HepG2 (cell line): ENCODE measurements around the gene C19orf38. TPM values are rescaled to one million over a fixed set of nuclear protein-coding genes. Genes with fewer than 3 reads are reported as not detected.

Experiments used
- DMAP1 ChIP-seq: IDR thresholded peaks from 2 replicates; pipeline ENCODE4 v1.6.1; 2016
- GLI4 ChIP-seq: sonication (generic); formaldehyde crosslinking; IDR thresholded peaks from 2 replicates; pipeline ENCODE4 v1.5.1; 2020; ENCODE audit warnings: missing genetic modification reagents, mild to moderate bottlenecking, moderate library complexity, borderline replicate concordance
- KDM1A ChIP-seq: IDR thresholded peaks from 2 replicates; pipeline ENCODE4 v1.6.1; 2016; ENCODE audit warnings: missing compliant biosample characterization
- KMT2A ChIP-seq: sonication (generic); formaldehyde crosslinking; IDR thresholded peaks from 2 replicates; pipeline ENCODE4 v1.4.0; 2020; ENCODE audit warnings: missing genetic modification reagents
- NFIC ChIP-seq: IDR thresholded peaks from 2 replicates; pipeline ENCODE4 v1.6.1; 2012; ENCODE audit warnings: mild to moderate bottlenecking, low read length, inconsistent platforms
- NR1H2 ChIP-seq: sonication (generic); formaldehyde crosslinking; IDR thresholded peaks from 2 replicates; pipeline ENCODE4 v1.8.1; 2022; ENCODE audit warnings: low read depth, missing genetic modification reagents, borderline replicate concordance
- RFXAP ChIP-seq: sonication (generic); formaldehyde crosslinking; IDR thresholded peaks from 2 replicates; pipeline ENCODE4 v1.4.0; 2020; ENCODE audit warnings: missing genetic modification reagents, borderline replicate concordance
- XRCC5 ChIP-seq: fragments of 200-400 bp; formaldehyde crosslinking; optimal IDR thresholded peaks from 2 replicates; pipeline ENCODE3; 2017; ENCODE audit warnings: mild to moderate bottlenecking, low read length
- ZFP90 ChIP-seq: sonication (generic); formaldehyde crosslinking; IDR thresholded peaks from 2 replicates; pipeline ENCODE4 v1.8.0; 2022; ENCODE audit warnings: missing genetic modification reagents, mild to moderate bottlenecking, inconsistent platforms, borderline replicate concordance
- ZNF136 ChIP-seq: sonication (generic); formaldehyde crosslinking; IDR thresholded peaks from 2 replicates; pipeline ENCODE4 v1.8.1; 2022; ENCODE audit warnings: low read depth, mild to moderate bottlenecking, moderate library complexity, missing genetic modification reagents
- ZSCAN30 ChIP-seq: sonication (generic); formaldehyde crosslinking; IDR thresholded peaks from 2 replicates; pipeline ENCODE4 v1.5.0; 2020; ENCODE audit warnings: mild to moderate bottlenecking, missing genetic modification reagents
- polyA plus RNA-seq, 8 experiments: library from polyadenylated mRNA; depleted of rRNA in 3 of 8; stranded (reverse) in 7 of 8; unstranded in 1 of 8; fragments of >200 nt; fragmentation: Illumina TruSeq in 4 of 8; extraction: Trizol in 4 of 8; gene quantifications; 2 replicates each; pipeline versions ENCODE4 v1.2.1 to v1.2.3, GENCODE V29; 2011 to 2016; ENCODE audit warnings: low read depth in 4 of 8, missing spikeins in 1 of 8, mixed read lengths in 1 of 8; ENCODE audit not compliant: insufficient read depth in 1 of 8
- total RNA-seq, 5 experiments: library from RNA; depleted of rRNA; stranded (reverse); fragments of >200 nt; fragmentation: Illumina TruSeq; extraction: Trizol; gene quantifications; 2 replicates each; pipeline ENCODE4 v1.2.3, GENCODE V29; 2016; ENCODE audit warnings: low read depth in 1 of 5
- TF ChIP-seq, protein P1 (sequence below): sonication (generic); formaldehyde crosslinking; IDR thresholded peaks from 2 replicates; pipeline ENCODE4 v1.8.1; 2023; ENCODE audit warnings: mild to moderate bottlenecking, inconsistent platforms, moderate library complexity, missing genetic modification reagents, borderline replicate concordance

Gene C19orf38
- total and polyA plus RNA-seq, 2 of the 13 experiments (the other 11 are each of a cell fraction or from before 2014, with no cell fraction given) = 0.11 TPM; not detected in 1

DNA sequence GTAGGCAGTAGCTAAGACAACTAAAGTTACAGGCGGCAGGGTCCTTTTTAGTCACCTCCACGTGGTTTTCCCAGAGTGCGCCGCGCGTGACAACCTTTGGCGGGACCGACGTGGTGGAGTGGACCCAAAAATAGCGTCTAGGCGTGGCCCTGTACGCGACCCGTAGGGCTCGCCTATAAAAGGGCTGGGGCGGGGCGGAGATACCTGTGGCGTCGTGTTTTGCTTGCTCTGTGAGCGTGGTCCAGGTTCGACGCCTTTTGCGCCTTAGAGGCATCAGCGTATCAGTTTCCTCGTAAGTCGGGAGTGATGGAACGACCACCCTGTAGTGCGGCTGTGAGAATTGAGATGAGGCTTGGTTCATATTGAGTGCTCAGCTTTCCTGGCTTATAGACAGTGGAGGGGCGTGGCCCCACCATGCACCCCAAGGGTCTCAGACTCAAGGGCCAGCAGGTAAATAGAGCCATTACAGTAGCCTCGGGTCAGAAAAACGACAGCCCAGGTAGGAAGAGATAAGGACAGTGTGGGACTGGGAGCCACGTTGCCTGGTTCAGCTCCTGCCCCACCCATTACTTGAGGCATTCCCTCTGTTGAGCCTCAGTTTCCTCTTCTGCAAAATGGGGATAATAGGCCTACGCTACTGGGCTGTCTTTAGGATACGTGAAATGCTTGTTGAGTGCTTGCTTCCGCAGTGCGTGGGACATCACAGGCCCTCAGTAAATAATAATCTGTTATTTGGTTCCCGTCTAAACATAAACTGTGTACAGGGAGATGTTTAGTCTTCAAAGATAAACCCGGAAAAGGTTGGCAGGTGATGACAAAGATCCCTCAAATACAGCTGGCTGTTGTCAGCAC, 11.5 kb upstream of the C19orf38 start (continued):
- TF ChIP-seq XRCC5 (no peak), ZNF136 (0 out of 2 replicates have a peak, but pooled peaks have one; percentile 21), DMAP1 (CRISPR knock-in tag) (0 out of 2 replicates have a peak, but pooled peaks have one; percentile 14), NR1H2 (CRISPR knock-in tag) (peak; percentile 47; the same call in 1 of the 2 replicates), ZFP90 (peak; percentile 70; the same call in 1 of the 2 replicates), ZSCAN30 (CRISPR knock-in tag) (no peak), KDM1A (CRISPR knock-in tag) (no peak), GLI4 (CRISPR knock-in tag) (peak; percentile 93; the same call in 1 of the 2 replicates), KMT2A (CRISPR knock-in tag) (no peak), NFIC (no peak; the same call in 1 of the 2 replicates), RFXAP (CRISPR knock-in tag) (0 out of 2 replicates have a peak, but pooled peaks have one; percentile 5)
- TF ChIP-seq, protein P1, sequence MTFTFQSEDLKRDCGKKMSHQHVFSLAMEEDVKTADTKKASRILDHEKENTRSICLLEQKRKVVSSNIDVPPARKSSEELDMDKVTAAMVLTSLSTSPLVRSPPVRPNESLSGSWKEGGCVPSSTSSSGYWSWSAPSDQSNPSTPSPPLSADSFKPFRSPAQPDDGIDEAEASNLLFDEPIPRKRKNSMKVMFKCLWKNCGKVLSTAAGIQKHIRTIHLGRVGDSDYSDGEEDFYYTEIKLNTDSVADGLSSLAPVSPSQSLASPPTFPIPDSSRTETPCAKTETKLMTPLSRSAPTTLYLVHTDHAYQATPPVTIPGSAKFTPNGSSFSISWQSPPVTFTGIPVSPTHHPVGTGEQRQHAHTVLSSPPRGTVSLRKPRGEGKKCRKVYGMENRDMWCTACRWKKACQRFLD = peak; percentile 74; the same call in 1 of the 2 replicates
